ENCODE results near the gene WNT11. TPM values are rescaled to one million over a fixed set of nuclear protein-coding genes. Genes with fewer than 3 reads are reported as not detected.

Gene WNT11
- polyA plus RNA-seq, 4 donors: 2.1 to 7.3 (median 3.9) TPM

DNA sequence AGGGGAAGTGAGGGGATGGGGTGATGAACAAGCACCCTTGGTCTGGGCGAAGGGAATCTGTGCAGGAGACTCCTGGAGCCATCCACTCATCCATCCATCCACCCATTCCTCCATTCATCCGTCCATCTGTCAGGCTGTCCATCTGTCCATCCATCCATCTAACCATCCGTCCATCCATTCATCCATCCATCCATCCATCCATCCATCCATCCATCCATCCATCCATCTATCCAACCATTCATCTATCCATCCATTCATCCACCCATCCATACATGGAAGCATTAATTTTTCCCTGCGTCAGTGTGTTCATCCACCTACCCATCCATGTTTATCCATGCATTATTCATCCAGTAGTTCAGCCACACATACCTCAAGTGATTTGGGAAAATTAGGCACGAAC is 32.0 kb downstream of the WNT11 start:
- no peaks in the 10 kb centered on the region for H3K36me3 ChIP-seq (ENCODE audit: control insufficient read depth in 3 of 3, insufficient read depth in 2 of 3, low read depth in 1 of 3, low read length in 3 of 3)
- DNase-seq: no peak
- WGBS, 3 donors: 86 to 92% (median 88%) methylated on average over 4 to 5 of the region's 5 CpGs
- H3K9me3 ChIP-seq (ENCODE audit: control insufficient read depth in 2 of 2, insufficient read depth in 1 of 2, low read depth in 1 of 2, low read length in 1 of 2): no peaks in the 10 kb centered on the region
- no peak for FAIRE-seq
- no peak overlapping the region for H3K4me3 ChIP-seq (ENCODE audit: low read depth in 1 of 3, low read length in 3 of 3)
- no peak overlapping the region for H3K27ac ChIP-seq (ENCODE audit: low read depth in 1 of 3, low read length in 2 of 3)
- H3K27me3 ChIP-seq (ENCODE audit: control insufficient read depth in 3 of 3, insufficient read depth in 3 of 3, low read length in 3 of 3): no peaks in the 10 kb centered on the region
- no peaks in the 10 kb centered on the region for H3K4me1 ChIP-seq (ENCODE audit: control insufficient read depth in 3 of 3, insufficient read depth in 2 of 3, low read depth in 1 of 3, low read length in 2 of 3)

DNA sequence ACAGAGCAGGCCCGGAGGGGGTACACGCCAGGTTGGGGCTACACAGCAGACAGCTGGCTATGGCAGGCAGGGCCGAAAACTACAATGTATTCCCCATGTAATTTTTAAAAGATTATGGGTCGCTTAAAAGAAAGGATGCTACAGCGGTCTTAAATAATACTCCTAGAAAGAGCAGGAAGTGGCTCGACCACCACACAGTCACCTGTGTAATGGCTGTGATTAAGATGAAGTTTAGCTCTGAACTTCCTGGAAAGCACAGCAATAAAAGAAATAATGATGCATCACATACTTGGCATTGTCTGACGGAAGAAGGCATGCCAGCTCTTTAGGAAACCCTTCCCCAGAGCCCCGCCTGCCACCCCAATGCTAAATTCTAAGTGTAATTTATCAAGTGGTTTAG is 32.6 kb downstream of the WNT11 start:
- Histone ChIP-seq H3K27ac (ENCODE audit: low read depth in 1 of 3, low read length in 2 of 3) (no peak overlapping the region), H3K36me3 (ENCODE audit: control insufficient read depth in 3 of 3, insufficient read depth in 2 of 3, low read depth in 1 of 3, low read length in 3 of 3) (no peaks in the 10 kb centered on the region), H3K4me3 (ENCODE audit: low read depth in 1 of 3, low read length in 3 of 3) (no peak overlapping the region), H3K27me3 (ENCODE audit: control insufficient read depth in 3 of 3, insufficient read depth in 3 of 3, low read length in 3 of 3) (no peaks in the 10 kb centered on the region), H3K4me1 (ENCODE audit: control insufficient read depth in 3 of 3, insufficient read depth in 2 of 3, low read depth in 1 of 3, low read length in 2 of 3) (no peaks in the 10 kb centered on the region), H3K9me3 (ENCODE audit: control insufficient read depth in 2 of 2, insufficient read depth in 1 of 2, low read depth in 1 of 2, low read length in 1 of 2) (no peaks in the 10 kb centered on the region)
- no peak for FAIRE-seq
- WGBS, 3 donors: 67 to 76% (median 69%) methylated on average over 8 of the region's 8 CpGs
- DNase-seq: no peak

DNA sequence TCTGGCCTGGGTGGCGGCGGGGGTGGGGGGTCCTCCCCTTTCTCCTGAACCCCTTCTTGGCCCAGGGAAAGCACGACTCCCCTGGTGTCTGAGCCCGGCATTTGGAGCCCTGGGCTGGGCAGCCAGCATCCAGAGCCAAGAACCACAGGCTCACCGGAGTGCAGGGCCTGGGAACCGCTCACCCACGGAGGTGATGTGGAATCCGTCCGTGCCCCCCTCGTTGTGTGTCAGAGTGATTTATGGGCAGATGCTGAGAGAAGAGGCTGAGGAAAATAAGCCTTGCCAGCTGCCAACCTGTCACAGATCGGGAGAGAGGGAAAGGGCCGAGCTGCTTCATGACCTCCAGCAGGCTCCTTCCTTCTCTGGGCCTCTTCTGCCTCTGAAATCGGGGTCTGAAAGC is 33.7 kb downstream of the WNT11 start:
- DNase-seq: no peak
- 78 to 86% (median 81%) methylated on average over 13 of the region's 13 CpGs for WGBS, 3 donors
- Histone ChIP-seq H3K9me3 (ENCODE audit: control insufficient read depth in 2 of 2, insufficient read depth in 1 of 2, low read depth in 1 of 2, low read length in 1 of 2) (no peaks in the 10 kb centered on the region), H3K4me3 (ENCODE audit: low read depth in 1 of 3, low read length in 3 of 3) (no peak overlapping the region), H3K36me3 (ENCODE audit: control insufficient read depth in 3 of 3, insufficient read depth in 2 of 3, low read depth in 1 of 3, low read length in 3 of 3) (no peaks in the 10 kb centered on the region), H3K4me1 (ENCODE audit: control insufficient read depth in 3 of 3, insufficient read depth in 2 of 3, low read depth in 1 of 3, low read length in 2 of 3) (no peaks in the 10 kb centered on the region), H3K27me3 (ENCODE audit: control insufficient read depth in 3 of 3, insufficient read depth in 3 of 3, low read length in 3 of 3) (no peaks in the 10 kb centered on the region), H3K27ac (ENCODE audit: low read depth in 1 of 3, low read length in 2 of 3) (no peak overlapping the region)
- no peak for FAIRE-seq

DNA sequence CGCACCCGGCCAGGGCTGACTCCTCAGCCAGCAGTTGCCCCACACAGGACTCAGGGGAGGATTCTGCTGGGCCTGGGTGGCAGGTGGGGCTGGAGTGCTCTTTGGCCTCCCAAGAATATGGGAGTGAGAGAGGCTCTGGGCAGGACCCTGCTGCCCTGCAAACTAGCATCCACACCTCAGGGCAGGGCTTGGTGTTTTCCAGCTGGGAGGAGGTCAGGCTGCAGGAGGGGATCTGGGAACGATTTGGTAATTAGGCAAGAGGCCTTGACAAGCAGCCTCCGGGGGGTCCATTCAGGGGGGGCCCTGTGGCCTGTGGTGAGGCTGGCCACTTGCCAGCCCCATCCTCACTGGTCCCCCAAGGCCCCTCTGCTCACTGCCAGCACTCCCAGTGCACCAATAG is 35.8 kb downstream of the WNT11 start:
- DNase-seq (no peak), FAIRE-seq (no peak)
- Histone ChIP-seq H3K9me3 (ENCODE audit: control insufficient read depth in 2 of 2, insufficient read depth in 1 of 2, low read depth in 1 of 2, low read length in 1 of 2) (no peaks in the 10 kb centered on the region), H3K27ac (ENCODE audit: low read depth in 1 of 3, low read length in 2 of 3) (no peak overlapping the region), H3K36me3 (ENCODE audit: control insufficient read depth in 3 of 3, insufficient read depth in 2 of 3, low read depth in 1 of 3, low read length in 3 of 3) (no peaks in the 10 kb centered on the region), H3K4me1 (ENCODE audit: control insufficient read depth in 3 of 3, insufficient read depth in 2 of 3, low read depth in 1 of 3, low read length in 2 of 3) (no peaks in the 10 kb centered on the region), H3K27me3 (ENCODE audit: control insufficient read depth in 3 of 3, insufficient read depth in 3 of 3, low read length in 3 of 3) (no peaks in the 10 kb centered on the region), H3K4me3 (ENCODE audit: low read depth in 1 of 3, low read length in 3 of 3) (no peak overlapping the region)
- 60 to 71% (median 67%) methylated on average over 4 of the region's 4 CpGs for WGBS, 3 donors

DNA sequence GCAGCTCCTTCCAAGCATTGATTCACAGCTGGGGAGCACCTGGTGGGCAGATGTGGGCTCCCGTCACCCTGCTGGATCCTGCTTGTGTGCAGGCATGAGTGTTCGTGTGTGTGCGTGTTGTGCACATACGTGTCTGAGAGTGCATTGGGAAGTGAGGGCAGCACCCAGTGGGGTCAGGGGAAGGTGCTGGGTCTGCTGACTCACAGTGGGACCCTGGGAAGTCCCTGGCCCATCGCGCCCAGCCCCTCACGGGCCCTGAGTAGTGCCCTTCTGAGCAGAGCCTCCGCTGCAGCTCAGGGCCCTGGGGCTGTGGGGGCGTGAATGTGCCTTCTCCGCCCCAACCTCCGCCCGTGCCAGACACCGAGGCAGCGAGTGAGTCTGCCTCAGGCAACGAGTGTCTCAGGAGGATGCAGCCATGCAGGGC is 36.8 kb downstream of the WNT11 start:
- Histone ChIP-seq H3K27ac (ENCODE audit: low read depth in 1 of 3, low read length in 2 of 3) (no peak overlapping the region), H3K4me3 (ENCODE audit: low read depth in 1 of 3, low read length in 3 of 3) (no peak overlapping the region), H3K27me3 (ENCODE audit: control insufficient read depth in 3 of 3, insufficient read depth in 3 of 3, low read length in 3 of 3) (no peaks in the 10 kb centered on the region), H3K36me3 (ENCODE audit: control insufficient read depth in 3 of 3, insufficient read depth in 2 of 3, low read depth in 1 of 3, low read length in 3 of 3) (no peaks in the 10 kb centered on the region), H3K9me3 (ENCODE audit: control insufficient read depth in 2 of 2, insufficient read depth in 1 of 2, low read depth in 1 of 2, low read length in 1 of 2) (no peaks in the 10 kb centered on the region), H3K4me1 (ENCODE audit: control insufficient read depth in 3 of 3, insufficient read depth in 2 of 3, low read depth in 1 of 3, low read length in 2 of 3) (no peaks in the 10 kb centered on the region)
- DNase-seq (no peak), FAIRE-seq (no peak)
- 75 to 81% (median 78%) methylated on average over 15 of the region's 15 CpGs for WGBS, 3 donors

DNA sequence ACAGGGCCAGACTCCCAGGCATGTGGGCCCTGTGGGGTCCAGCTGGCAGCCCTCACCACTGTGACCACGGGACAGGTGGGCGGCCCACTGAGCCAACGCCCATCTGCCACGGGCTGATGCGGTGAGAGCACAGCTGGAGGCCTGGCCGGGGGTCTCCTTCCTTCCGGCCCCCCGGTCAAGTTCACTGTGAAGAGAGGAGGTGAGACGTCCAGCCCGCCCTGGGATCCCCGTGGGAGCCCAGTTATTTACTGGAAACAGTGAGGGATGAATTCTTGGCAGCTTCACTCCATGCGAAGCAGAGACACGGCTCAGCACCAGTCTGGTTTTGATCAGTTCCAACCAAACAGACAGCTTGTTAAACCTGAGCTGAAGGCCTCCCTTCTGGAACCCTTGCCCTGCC is 38.7 kb downstream of the WNT11 start:
- Histone ChIP-seq H3K4me3 (ENCODE audit: low read depth in 1 of 3, low read length in 3 of 3) (no peak overlapping the region), H3K4me1 (ENCODE audit: control insufficient read depth in 3 of 3, insufficient read depth in 2 of 3, low read depth in 1 of 3, low read length in 2 of 3) (no peaks in the 10 kb centered on the region), H3K27ac (ENCODE audit: low read depth in 1 of 3, low read length in 2 of 3) (no peak overlapping the region), H3K9me3 (ENCODE audit: control insufficient read depth in 2 of 2, insufficient read depth in 1 of 2, low read depth in 1 of 2, low read length in 1 of 2) (no peaks in the 10 kb centered on the region), H3K27me3 (ENCODE audit: control insufficient read depth in 3 of 3, insufficient read depth in 3 of 3, low read length in 3 of 3) (no peaks in the 10 kb centered on the region), H3K36me3 (ENCODE audit: control insufficient read depth in 3 of 3, insufficient read depth in 2 of 3, low read depth in 1 of 3, low read length in 3 of 3) (no peaks in the 10 kb centered on the region)
- no peak for DNase-seq
- FAIRE-seq: no peak
- WGBS, 3 donors: 75 to 85% (median 75%) methylated on average over 13 of the region's 13 CpGs

GRCh38 chr11:76166314-76166713 is 40.0 kb downstream of the WNT11 start:
- peaks cover 0 to 10% (median 0%) of the 10 kb centered on the region in 3 donors for H3K4me1 ChIP-seq (ENCODE audit: control insufficient read depth in 3 of 3, insufficient read depth in 2 of 3, low read depth in 1 of 3, low read length in 2 of 3)
- no peak for DNase-seq
- WGBS, 3 donors: 78 to 84% (median 80%) methylated on average over 6 of the region's 6 CpGs
- FAIRE-seq: no peak
- no peaks in the 10 kb centered on the region for H3K36me3 ChIP-seq (ENCODE audit: control insufficient read depth in 3 of 3, insufficient read depth in 2 of 3, low read depth in 1 of 3, low read length in 3 of 3)
- no peaks in the 10 kb centered on the region for H3K27me3 ChIP-seq (ENCODE audit: control insufficient read depth in 3 of 3, insufficient read depth in 3 of 3, low read length in 3 of 3)
- no peaks in the 10 kb centered on the region for H3K9me3 ChIP-seq (ENCODE audit: control insufficient read depth in 2 of 2, insufficient read depth in 1 of 2, low read depth in 1 of 2, low read length in 1 of 2)
- no peak overlapping the region for H3K4me3 ChIP-seq (ENCODE audit: low read depth in 1 of 3, low read length in 3 of 3)
- H3K27ac ChIP-seq (ENCODE audit: low read depth in 1 of 3, low read length in 2 of 3): no peak overlapping the region

GRCh38 chr11:76164861-76165751 is 41.2 kb downstream of the WNT11 start:
- Histone ChIP-seq H3K9me3 (ENCODE audit: control insufficient read depth in 2 of 2, insufficient read depth in 1 of 2, low read depth in 1 of 2, low read length in 1 of 2) (no peaks in the 10 kb centered on the region), H3K27ac (ENCODE audit: low read depth in 1 of 3, low read length in 2 of 3) (no peak overlapping the region), H3K27me3 (ENCODE audit: control insufficient read depth in 3 of 3, insufficient read depth in 3 of 3, low read length in 3 of 3) (no peaks in the 10 kb centered on the region), H3K4me3 (ENCODE audit: low read depth in 1 of 3, low read length in 3 of 3) (no peak overlapping the region), H3K4me1 (ENCODE audit: control insufficient read depth in 3 of 3, insufficient read depth in 2 of 3, low read depth in 1 of 3, low read length in 2 of 3) (peaks cover 0 to 10% (median 0%) of the 10 kb centered on the region in 3 donors), H3K36me3 (ENCODE audit: control insufficient read depth in 3 of 3, insufficient read depth in 2 of 3, low read depth in 1 of 3, low read length in 3 of 3) (no peaks in the 10 kb centered on the region)
- 89 to 93% (median 91%) methylated on average over 47 to 50 of the region's 50 CpGs for WGBS, 3 donors
- DNase-seq: no peak
- FAIRE-seq: no peak

GRCh38 chr11:76164081-76164480 is 42.2 kb downstream of the WNT11 start:
- peaks cover 0 to 10% (median 0%) of the 10 kb centered on the region in 3 donors for H3K4me1 ChIP-seq (ENCODE audit: control insufficient read depth in 3 of 3, insufficient read depth in 2 of 3, low read depth in 1 of 3, low read length in 2 of 3)
- no peak for FAIRE-seq
- no peak overlapping the region for H3K27ac ChIP-seq (ENCODE audit: low read depth in 1 of 3, low read length in 2 of 3)
- H3K4me3 ChIP-seq (ENCODE audit: low read depth in 1 of 3, low read length in 3 of 3): no peak overlapping the region
- DNase-seq: no peak
- H3K36me3 ChIP-seq (ENCODE audit: control insufficient read depth in 3 of 3, insufficient read depth in 2 of 3, low read depth in 1 of 3, low read length in 3 of 3): no peaks in the 10 kb centered on the region
- H3K27me3 ChIP-seq (ENCODE audit: control insufficient read depth in 3 of 3, insufficient read depth in 3 of 3, low read length in 3 of 3): no peaks in the 10 kb centered on the region
- H3K9me3 ChIP-seq (ENCODE audit: control insufficient read depth in 2 of 2, insufficient read depth in 1 of 2, low read depth in 1 of 2, low read length in 1 of 2): no peaks in the 10 kb centered on the region
- WGBS, 3 donors: 83 to 89% (median 85%) methylated on average over 13 of the region's 13 CpGs

All from small intestine (tissue), 7 donors.